ENCODE measurements around the gene MAP3K4. TPM values are rescaled to one million over a fixed set of nuclear protein-coding genes. Genes with fewer than 3 reads are reported as not detected.

The MAP3K4 gene
- total and polyA plus RNA-seq, 2 of the 4 experiments (the other 2 are of a cell fraction): 11.5 to 20.4 TPM

DNA sequence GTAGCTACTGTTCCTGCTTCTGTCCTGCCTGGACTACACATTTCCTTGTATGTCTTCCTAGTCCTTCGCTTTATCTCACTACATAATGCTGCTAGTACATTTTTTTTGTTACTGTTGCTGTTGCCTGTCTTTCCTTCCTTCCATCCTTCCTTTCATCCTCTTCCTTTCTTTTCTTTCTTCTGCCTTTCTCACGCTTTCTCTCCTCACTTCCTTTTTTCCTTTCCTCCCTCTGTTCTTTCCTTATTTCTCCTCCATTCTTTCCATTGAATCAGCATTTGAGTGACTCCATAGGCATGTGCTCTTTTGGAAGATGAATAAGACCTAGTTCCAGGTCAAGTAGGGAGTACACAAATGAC lies 46.3 kb downstream of the MAP3K4 start:
- no peak overlapping the region for H3K4me3 ChIP-seq (ENCODE audit: insufficient read depth, low read depth, low read length)
- no peak for TF ChIP-seq CHD1 (IDR thresholded peaks at IDR 0.05; ENCODE audit: low read depth, low read length)
- TF ChIP-seq RFX5 (IDR thresholded peaks at IDR 0.05; ENCODE audit: low read depth, low read length): no peak
- TF ChIP-seq NFE2L2 (IDR thresholded peaks at IDR 0.05; ENCODE audit: low read depth, low read length): no peak
- TF ChIP-seq, protein P1, sequence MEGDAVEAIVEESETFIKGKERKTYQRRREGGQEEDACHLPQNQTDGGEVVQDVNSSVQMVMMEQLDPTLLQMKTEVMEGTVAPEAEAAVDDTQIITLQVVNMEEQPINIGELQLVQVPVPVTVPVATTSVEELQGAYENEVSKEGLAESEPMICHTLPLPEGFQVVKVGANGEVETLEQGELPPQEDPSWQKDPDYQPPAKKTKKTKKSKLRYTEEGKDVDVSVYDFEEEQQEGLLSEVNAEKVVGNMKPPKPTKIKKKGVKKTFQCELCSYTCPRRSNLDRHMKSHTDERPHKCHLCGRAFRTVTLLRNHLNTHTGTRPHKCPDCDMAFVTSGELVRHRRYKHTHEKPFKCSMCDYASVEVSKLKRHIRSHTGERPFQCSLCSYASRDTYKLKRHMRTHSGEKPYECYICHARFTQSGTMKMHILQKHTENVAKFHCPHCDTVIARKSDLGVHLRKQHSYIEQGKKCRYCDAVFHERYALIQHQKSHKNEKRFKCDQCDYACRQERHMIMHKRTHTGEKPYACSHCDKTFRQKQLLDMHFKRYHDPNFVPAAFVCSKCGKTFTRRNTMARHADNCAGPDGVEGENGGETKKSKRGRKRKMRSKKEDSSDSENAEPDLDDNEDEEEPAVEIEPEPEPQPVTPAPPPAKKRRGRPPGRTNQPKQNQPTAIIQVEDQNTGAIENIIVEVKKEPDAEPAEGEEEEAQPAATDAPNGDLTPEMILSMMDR (conservative IDR thresholded peaks at IDR 0.05; ENCODE audit: low read depth, low read length): no peak
- no peak for TF ChIP-seq SMC3 (IDR thresholded peaks at IDR 0.05; ENCODE audit: low read depth, low read length)
- TF ChIP-seq, protein P2, sequence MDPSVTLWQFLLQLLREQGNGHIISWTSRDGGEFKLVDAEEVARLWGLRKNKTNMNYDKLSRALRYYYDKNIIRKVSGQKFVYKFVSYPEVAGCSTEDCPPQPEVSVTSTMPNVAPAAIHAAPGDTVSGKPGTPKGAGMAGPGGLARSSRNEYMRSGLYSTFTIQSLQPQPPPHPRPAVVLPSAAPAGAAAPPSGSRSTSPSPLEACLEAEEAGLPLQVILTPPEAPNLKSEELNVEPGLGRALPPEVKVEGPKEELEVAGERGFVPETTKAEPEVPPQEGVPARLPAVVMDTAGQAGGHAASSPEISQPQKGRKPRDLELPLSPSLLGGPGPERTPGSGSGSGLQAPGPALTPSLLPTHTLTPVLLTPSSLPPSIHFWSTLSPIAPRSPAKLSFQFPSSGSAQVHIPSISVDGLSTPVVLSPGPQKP (IDR thresholded peaks at IDR 0.05; ENCODE audit: borderline replicate concordance, low read depth, low read length): no peak
- TF ChIP-seq BHLHE40 (IDR thresholded peaks at IDR 0.05; ENCODE audit: low read depth, low read length): no peak
- no peak; the same call in 1 of the 2 replicates for TF ChIP-seq MAFK (IDR thresholded peaks at IDR 0.05; ENCODE audit: low read depth, low read length)
- no peak for TF ChIP-seq CEBPB (IDR thresholded peaks at IDR 0.05; ENCODE audit: low read depth, low read length)
- TF ChIP-seq POLR2A (IDR thresholded peaks at IDR 0.05; ENCODE audit: low read depth, low read length): no peak
- no peak for TF ChIP-seq MAZ (IDR thresholded peaks at IDR 0.05; ENCODE audit: borderline replicate concordance, low read depth, low read length)
- no peak for TF ChIP-seq MXI1 (IDR thresholded peaks at IDR 0.05; ENCODE audit: borderline replicate concordance, low read depth, low read length)
- TF ChIP-seq FOS (IDR thresholded peaks at IDR 0.05; ENCODE audit: low read depth, low read length): no peak
- no peak for TF ChIP-seq RCOR1 (IDR thresholded peaks at IDR 0.05; ENCODE audit: insufficient replicate concordance, low read length)
- peaks cover 8 to 26% of the 10 kb centered on the region in 2 experiments; a peak in 3 of 4 replicates for H3K79me1 ChIP-seq (ENCODE audit: low read depth in 1 of 2, low read length in 2 of 2)
- H3K4ac ChIP-seq (ENCODE audit: low read depth, low read length): peak overlapping the region; percentile 36
- ChIA-PET CTCF (interaction anchor here (0.7 kb wide), 1 partner anchor 12 kb away, joined by 3 read pairs; no protein-coding TSS in a partner anchor), POLR2A (ENCODE audit: unreplicated experiment) (no interaction called here)
- no peak overlapping the region for H2AFZ ChIP-seq (replicated peaks; ENCODE audit: low read length, poor library complexity)
- peak overlapping the region; percentile 72; the same call in 2 of the 3 replicates for H2BK15ac ChIP-seq (ENCODE audit: low read depth, low read length)
- in situ Hi-C loops (cut with MboI; ENCODE audit: low sequenced_read_pairs) (no loop called here), dilution Hi-C loops (cut with HindIII; ENCODE audit: low sequenced_read_pairs, unreplicated experiment) (no loop called here), intact Hi-C loops (cut with micrococcal nuclease) (loop anchor here (10.0 kb wide), 1 partner anchor 197 kb away; no protein-coding TSS in a partner anchor)
- no TSS peak for BruUV-seq (replicated peaks)
- peak overlapping the region; percentile 32 for H2BK120ac ChIP-seq (ENCODE audit: low read depth, low read length)
- H4K91ac ChIP-seq (ENCODE audit: insufficient read depth, low read depth, low read length): peak overlapping the region; percentile 64; the same call in 1 of the 2 replicates
- H3K36me3 ChIP-seq (ENCODE audit: control insufficient read depth, insufficient read depth, low read length): peaks cover 8% of the 10 kb centered on the region
- no peak overlapping the region for H3K56ac ChIP-seq (ENCODE audit: extremely low read depth, insufficient read depth, low read length)
- H3K18ac ChIP-seq (ENCODE audit: low read depth, low read length): peak overlapping the region; percentile 2; the same call in 1 of the 2 replicates
- WGBS, 2 experiments (ENCODE audit: extremely low coverage in 2 of 2, insufficient read length in 1 of 2): 100% methylated on average over 1 of the region's 2 CpGs; no CpG with 5 or more reads in 1 of the 2 experiments
- H3K9me1 ChIP-seq (ENCODE audit: insufficient read depth, low read length): peaks cover 8% of the 10 kb centered on the region
- H4K5ac ChIP-seq (ENCODE audit: low read depth, low read length): no peak overlapping the region; the same call in 1 of the 2 replicates
- H4K8ac ChIP-seq (ENCODE audit: low read depth in 2 of 2, low read length in 2 of 2): peak overlapping the region; percentile 23 to 51; a peak in 2 of 4 replicates
- peak overlapping the region; percentile 14; the same call in 1 of the 2 replicates for H3K27ac ChIP-seq (ENCODE audit: insufficient read depth, low read length)
- peak overlapping the region; percentile 5 for H2AK5ac ChIP-seq (ENCODE audit: low read depth, low read length)
- DNase-seq (no peak), ATAC-seq (ENCODE audit: low read depth) (no peak)
- peak overlapping the region; percentile 28 for H2BK20ac ChIP-seq (ENCODE audit: low read depth, low read length)
- no peaks in the 10 kb centered on the region for H3K9me3 ChIP-seq (ENCODE audit: control insufficient read depth, insufficient read depth, low read length)
- peak overlapping the region; percentile 84; the same call in 1 of the 2 replicates for H3K23ac ChIP-seq (ENCODE audit: low read depth, low read length)
- peak overlapping the region; percentile 8; the same call in 1 of the 2 replicates for H3K4me2 ChIP-seq (ENCODE audit: low read depth, low read length)
- no peak overlapping the region for H2AK9ac ChIP-seq (replicated peaks; ENCODE audit: low read depth, low read length, poor library complexity)
- peak overlapping the region; percentile 15; the same call in 1 of the 2 replicates for H3K14ac ChIP-seq (replicated peaks; ENCODE audit: low read depth, low read length)
- peak overlapping the region; percentile 53 for H2BK5ac ChIP-seq (ENCODE audit: low read depth, low read length, poor library complexity, severe bottlenecking)
- H3K27me3 ChIP-seq (ENCODE audit: control insufficient read depth, insufficient read depth, low read length): no peaks in the 10 kb centered on the region
- H3K9ac ChIP-seq (ENCODE audit: low read depth, low read length): no peak overlapping the region; the same call in 1 of the 2 replicates
- peaks cover 11% of the 10 kb centered on the region for H4K20me1 ChIP-seq (ENCODE audit: insufficient read depth, low read length)
- H3K4me1 ChIP-seq (ENCODE audit: control insufficient read depth, insufficient read depth, low read length): peaks cover 10% of the 10 kb centered on the region
